Activated CD8-positive, alpha-beta T cell treated with anti-CD3 and anti-CD28 coated beads, Interleukin-2, amount 10 ng/mL, durations not matched to agents 7 days and 5 days (primary cell): ENCODE results near the gene GPR89B. TPM values are rescaled to one million over a fixed set of nuclear protein-coding genes. Genes with fewer than 3 reads are reported as not detected.
"Not testable (repeated sequence)": the region's sequence is repeated elsewhere in the genome, so short reads cannot be mapped to it uniquely, and the experiment has no call there.

Source experiments
- ATAC-seq: fragments of 150-1000 bp; cut with Tn5 transposase; one replicate; pipeline ENCODE4 v1.10.0; 2021; ENCODE audit warnings: moderate library complexity
- CTCF ChIA-PET: fragments of 350-600 bp; sonication (Branson Sonifier 250); formaldehyde crosslinking; loops from one replicate; lab custom pipeline; 2021; ENCODE audit warnings: antibody characterized with exemption; lab: Charles Lee
- POLR2A ChIA-PET: fragments of 350-600 bp; sonication (Branson Sonifier 250); formaldehyde crosslinking; loops from one replicate; lab custom pipeline; 2021; ENCODE audit warnings: antibody characterized with exemption; lab: Charles Lee
- DNase-seq: peaks from one replicate; pipeline ENCODE4 v3.0.0-alpha.2; 2020
- H3K27ac Mint-ChIP-seq: one replicate; pipeline ENCODE4 v1.8.0; 2021; ENCODE audit warnings: mild to moderate bottlenecking, mixed read lengths
- H3K27me3 Mint-ChIP-seq: one replicate; pipeline ENCODE4 v1.8.0; 2021; ENCODE audit warnings: low read depth, mixed read lengths
- H3K36me3 Mint-ChIP-seq: one replicate; pipeline ENCODE4 v1.8.0; 2021; ENCODE audit warnings: low read depth, mixed read lengths
- H3K4me1 Mint-ChIP-seq: one replicate; pipeline ENCODE4 v1.8.0; 2021; ENCODE audit warnings: low read depth, mixed read lengths
- H3K4me3 Mint-ChIP-seq: one replicate; pipeline ENCODE4 v1.8.0; 2021; ENCODE audit warnings: mild to moderate bottlenecking, mixed read lengths
- H3K9me3 Mint-ChIP-seq: one replicate; pipeline ENCODE4 v1.8.0; 2022; ENCODE audit warnings: mixed read lengths; ENCODE audit not compliant: insufficient read depth
- total RNA-seq, 2 experiments: library from RNA; stranded (reverse); gene quantifications; one replicate each; pipeline ENCODE4 v1.2.3, GENCODE V29; 2021

Gene GPR89B
- total RNA-seq, 2 experiments from 2014 or later: 25.4 to 28.8 TPM

GRCh38 chr1:148007724-148008123, 79.5 kb downstream of the GPR89B start:
- H3K9me3 Mint-ChIP-seq, DNase-seq, ATAC-seq, H3K4me1 Mint-ChIP-seq, CTCF ChIA-PET, H3K4me3 Mint-ChIP-seq, POLR2A ChIA-PET, H3K27me3 Mint-ChIP-seq, H3K36me3 Mint-ChIP-seq, H3K27ac Mint-ChIP-seq: not testable (repeated sequence)

GRCh38 chr1:148010527-148010926, 82.3 kb downstream of the GPR89B start:
- ATAC-seq (no peak), DNase-seq (no peak)
- Mint-ChIP-seq H3K27ac (no peak overlapping the region), H3K4me1 (peaks cover 17% of the 10 kb centered on the region), H3K27me3 (peaks cover 21% of the 10 kb centered on the region), H3K4me3 (no peak overlapping the region), H3K9me3 (no peaks in the 10 kb centered on the region), H3K36me3 (peaks cover 2% of the 10 kb centered on the region)
- ChIA-PET CTCF (no interaction called here), POLR2A (no interaction called here)

- POLR2A ChIA-PET, H3K27ac Mint-ChIP-seq, CTCF ChIA-PET, H3K4me3 Mint-ChIP-seq, DNase-seq, H3K36me3 Mint-ChIP-seq, H3K9me3 Mint-ChIP-seq: not testable (repeated sequence)
- ATAC-seq: peak; percentile 9
- peaks cover 21% of the 10 kb centered on the region for H3K27me3 Mint-ChIP-seq
- H3K4me1 Mint-ChIP-seq: peaks cover 17% of the 10 kb centered on the region
Observed at GRCh38 chr1:148013177-148014144, 85.2 kb downstream of the GPR89B start.

- DNase-seq, H3K9me3 Mint-ChIP-seq, POLR2A ChIA-PET, H3K27ac Mint-ChIP-seq, CTCF ChIA-PET, H3K36me3 Mint-ChIP-seq: not testable (repeated sequence)
- peak overlapping the region; percentile 36 for H3K4me3 Mint-ChIP-seq
- peak; percentile 60 for ATAC-seq
- H3K27me3 Mint-ChIP-seq: peaks cover 21% of the 10 kb centered on the region
- H3K4me1 Mint-ChIP-seq: peaks cover 17% of the 10 kb centered on the region
Observed at GRCh38 chr1:148014289-148015200, 86.3 kb downstream of the GPR89B start.

- POLR2A ChIA-PET, H3K36me3 Mint-ChIP-seq, H3K27ac Mint-ChIP-seq, H3K4me1 Mint-ChIP-seq, DNase-seq, H3K4me3 Mint-ChIP-seq, ATAC-seq, CTCF ChIA-PET, H3K27me3 Mint-ChIP-seq, H3K9me3 Mint-ChIP-seq: not testable (repeated sequence)
Observed at GRCh38 chr1:148024918-148025317, 96.7 kb downstream of the GPR89B start.

GRCh38 chr1:148027004-148027403, 98.8 kb downstream of the GPR89B start:
- POLR2A ChIA-PET, H3K4me1 Mint-ChIP-seq: not testable (repeated sequence)

GRCh38 chr1:148032247-148032646, 104.0 kb downstream of the GPR89B start:
- H3K4me1 Mint-ChIP-seq, CTCF ChIA-PET, POLR2A ChIA-PET, ATAC-seq, H3K27ac Mint-ChIP-seq, DNase-seq, H3K9me3 Mint-ChIP-seq, H3K36me3 Mint-ChIP-seq: not testable (repeated sequence)
- peaks cover 10% of the 10 kb centered on the region for H3K27me3 Mint-ChIP-seq
- peak overlapping the region; percentile 38 for H3K4me3 Mint-ChIP-seq

More at GRCh38 chr1:148027004-148027403, 98.8 kb downstream of the GPR89B start:
- ATAC-seq, DNase-seq, H3K36me3 Mint-ChIP-seq, H3K9me3 Mint-ChIP-seq, H3K27me3 Mint-ChIP-seq, CTCF ChIA-PET, H3K4me3 Mint-ChIP-seq, H3K27ac Mint-ChIP-seq: not testable (repeated sequence)

GRCh38 chr1:148032690-148033089, 104.5 kb downstream of the GPR89B start:
- H3K4me3 Mint-ChIP-seq, CTCF ChIA-PET, H3K4me1 Mint-ChIP-seq, POLR2A ChIA-PET, H3K9me3 Mint-ChIP-seq, H3K36me3 Mint-ChIP-seq, DNase-seq, ATAC-seq, H3K27ac Mint-ChIP-seq: not testable (repeated sequence)
- peaks cover 10% of the 10 kb centered on the region for H3K27me3 Mint-ChIP-seq

- ATAC-seq, H3K27ac Mint-ChIP-seq, POLR2A ChIA-PET, H3K4me1 Mint-ChIP-seq, H3K9me3 Mint-ChIP-seq, H3K36me3 Mint-ChIP-seq, DNase-seq, H3K4me3 Mint-ChIP-seq, CTCF ChIA-PET: not testable (repeated sequence)
- peaks cover 10% of the 10 kb centered on the region for H3K27me3 Mint-ChIP-seq
Observed at GRCh38 chr1:148033147-148033546, 104.9 kb downstream of the GPR89B start.

GRCh38 chr1:148037850-148038461, 109.7 kb downstream of the GPR89B start:
- POLR2A ChIA-PET: interaction anchor here (0.7 to 1.2 kb wide), 4 partner anchors 224 to 958 kb away, joined by 3 to 12 read pairs (median 4); no protein-coding TSS in a partner anchor

More at GRCh38 chr1:148037850-148038461, 109.7 kb downstream of the GPR89B start:
- H3K9me3 Mint-ChIP-seq, H3K36me3 Mint-ChIP-seq, H3K4me1 Mint-ChIP-seq, DNase-seq, CTCF ChIA-PET, H3K27me3 Mint-ChIP-seq: not testable (repeated sequence)
- peak; percentile 36 for ATAC-seq
- H3K27ac Mint-ChIP-seq: peak overlapping the region; percentile 98
- peak overlapping the region; percentile 79 for H3K4me3 Mint-ChIP-seq
